ENCODE measurements around the gene C4orf50.

Gene C4orf50

DNA sequence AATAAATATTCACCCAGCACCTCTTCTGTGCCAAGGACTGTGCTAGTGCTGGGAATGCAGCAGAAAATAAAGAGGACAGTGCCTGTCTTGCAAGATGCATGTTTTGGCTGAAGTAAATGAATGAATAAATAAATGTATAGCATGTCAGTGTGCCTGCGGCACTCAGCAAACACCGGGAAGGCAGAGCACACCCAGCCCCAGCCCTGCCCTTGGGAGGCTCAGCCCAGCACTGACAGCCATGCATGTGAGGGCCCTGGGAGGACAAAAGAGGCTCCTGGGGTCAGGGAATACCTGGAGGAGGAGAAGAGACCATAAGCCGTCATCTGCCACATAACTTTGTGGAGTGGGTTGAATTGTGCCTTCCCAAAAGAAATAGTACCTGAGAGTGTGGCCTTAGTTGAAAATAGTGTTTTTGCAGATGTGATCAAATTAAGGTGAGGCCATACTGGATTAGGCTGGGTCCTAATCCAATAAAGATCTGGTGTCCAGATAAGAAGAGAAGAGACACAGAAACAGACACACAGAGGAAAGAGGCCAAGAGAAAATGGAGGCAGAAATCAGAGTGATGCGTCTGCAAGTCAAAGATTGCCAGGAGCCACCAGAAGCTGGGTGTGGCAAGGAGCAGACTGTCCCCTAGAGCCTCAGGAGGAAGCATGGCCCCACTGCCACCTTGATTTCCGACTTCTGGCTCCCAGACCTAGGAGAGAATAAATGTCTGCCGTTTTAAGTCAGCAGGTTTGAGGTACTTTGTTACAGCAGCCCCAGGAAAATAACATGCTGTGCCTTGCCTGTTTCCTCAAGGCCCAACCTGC lies 16.3 kb downstream of the C4orf50 start:
- TF ChIP-seq, protein P1, sequence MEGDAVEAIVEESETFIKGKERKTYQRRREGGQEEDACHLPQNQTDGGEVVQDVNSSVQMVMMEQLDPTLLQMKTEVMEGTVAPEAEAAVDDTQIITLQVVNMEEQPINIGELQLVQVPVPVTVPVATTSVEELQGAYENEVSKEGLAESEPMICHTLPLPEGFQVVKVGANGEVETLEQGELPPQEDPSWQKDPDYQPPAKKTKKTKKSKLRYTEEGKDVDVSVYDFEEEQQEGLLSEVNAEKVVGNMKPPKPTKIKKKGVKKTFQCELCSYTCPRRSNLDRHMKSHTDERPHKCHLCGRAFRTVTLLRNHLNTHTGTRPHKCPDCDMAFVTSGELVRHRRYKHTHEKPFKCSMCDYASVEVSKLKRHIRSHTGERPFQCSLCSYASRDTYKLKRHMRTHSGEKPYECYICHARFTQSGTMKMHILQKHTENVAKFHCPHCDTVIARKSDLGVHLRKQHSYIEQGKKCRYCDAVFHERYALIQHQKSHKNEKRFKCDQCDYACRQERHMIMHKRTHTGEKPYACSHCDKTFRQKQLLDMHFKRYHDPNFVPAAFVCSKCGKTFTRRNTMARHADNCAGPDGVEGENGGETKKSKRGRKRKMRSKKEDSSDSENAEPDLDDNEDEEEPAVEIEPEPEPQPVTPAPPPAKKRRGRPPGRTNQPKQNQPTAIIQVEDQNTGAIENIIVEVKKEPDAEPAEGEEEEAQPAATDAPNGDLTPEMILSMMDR (IDR thresholded peaks at IDR 0.05; ENCODE audit: low read depth, low read length) = no peak
- no peak overlapping the region for H3K4me3 ChIP-seq (ENCODE audit: low read depth, low read length)

DNA sequence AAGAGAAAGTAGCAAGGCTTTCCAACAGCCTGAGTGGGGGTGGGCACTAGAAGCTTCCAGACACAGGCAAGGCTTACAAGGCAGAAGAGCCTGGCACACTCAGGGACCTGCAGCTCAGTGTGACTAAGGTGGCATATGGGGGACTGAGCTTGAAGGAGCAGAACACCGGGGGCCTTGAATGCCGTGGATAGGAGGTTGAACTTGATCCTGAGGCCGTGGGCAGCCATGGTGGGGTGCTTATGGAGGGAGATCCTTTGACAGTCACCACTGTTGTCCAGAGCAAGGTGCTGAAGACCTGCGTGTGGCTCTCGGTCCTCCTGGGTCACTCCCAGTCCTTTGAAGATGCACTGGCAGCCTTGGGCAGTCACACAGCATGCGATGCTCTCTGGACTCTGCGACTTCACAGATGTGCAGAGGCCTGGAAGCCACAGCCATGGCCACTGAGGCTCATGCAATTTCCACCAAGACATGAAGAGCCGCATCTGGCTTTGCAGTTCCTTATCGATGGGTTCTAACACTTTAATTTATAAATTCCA lies 18.3 kb downstream of the C4orf50 start:
- H3K4me3 ChIP-seq (ENCODE audit: low read depth, low read length) = no peak overlapping the region
- TF ChIP-seq, protein P1 (IDR thresholded peaks at IDR 0.05; ENCODE audit: low read depth, low read length) = no peak

DNA sequence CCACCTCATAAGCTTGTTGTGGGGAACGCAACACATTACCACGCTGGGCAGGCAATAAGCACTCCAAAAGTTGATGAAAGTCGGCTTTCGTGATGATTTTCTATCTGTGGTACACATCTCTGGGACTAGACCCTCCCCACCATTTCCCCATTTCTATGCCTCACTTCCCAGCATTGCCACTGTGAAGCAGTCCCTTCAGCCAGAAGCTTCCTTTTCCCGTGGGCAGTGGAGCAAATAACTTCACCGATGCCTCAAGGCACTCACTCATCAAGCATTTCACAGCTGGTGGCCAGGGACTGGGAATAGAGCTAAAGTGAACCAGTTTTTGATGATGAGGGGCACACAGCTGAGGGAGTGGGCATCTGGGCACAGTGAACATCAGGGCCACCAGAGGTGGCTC lies 18.9 kb downstream of the C4orf50 start:
- TF ChIP-seq, protein P1 (IDR thresholded peaks at IDR 0.05; ENCODE audit: low read depth, low read length) = no peak
- H3K4me3 ChIP-seq (ENCODE audit: low read depth, low read length) = no peak overlapping the region

DNA sequence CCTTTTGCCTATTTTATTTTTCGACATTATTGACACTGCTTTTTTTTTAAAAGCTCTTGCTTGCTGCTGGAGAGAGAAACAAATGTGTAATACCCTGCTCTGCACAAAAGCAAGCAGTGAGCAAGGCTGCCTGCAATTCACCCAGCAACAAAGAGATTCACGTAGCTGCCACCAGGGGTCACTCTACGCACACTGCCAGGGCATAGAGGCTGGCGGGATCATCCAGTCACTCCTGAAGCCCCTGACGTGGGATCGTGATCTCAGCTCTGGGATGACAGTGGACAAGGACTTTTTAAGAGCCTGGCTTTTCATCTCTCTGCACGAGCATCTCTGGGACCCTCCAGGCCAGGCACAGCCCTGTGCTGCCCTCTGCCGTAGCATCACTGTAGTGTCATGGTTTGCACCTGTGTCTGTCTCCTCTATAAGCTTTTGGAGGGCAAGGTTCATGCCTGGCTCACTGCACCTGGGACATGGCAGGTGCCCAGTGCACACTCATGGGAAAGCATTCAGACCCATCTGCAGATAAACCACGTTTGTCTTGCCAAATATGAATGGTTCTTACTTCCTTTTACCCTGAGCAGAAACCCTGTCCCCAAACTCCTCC lies 19.8 kb downstream of the C4orf50 start:
- H3K4me3 ChIP-seq (ENCODE audit: low read depth, low read length) = no peak overlapping the region
- TF ChIP-seq, protein P1 (IDR thresholded peaks at IDR 0.05; ENCODE audit: low read depth, low read length) = peak; percentile 94

DNA sequence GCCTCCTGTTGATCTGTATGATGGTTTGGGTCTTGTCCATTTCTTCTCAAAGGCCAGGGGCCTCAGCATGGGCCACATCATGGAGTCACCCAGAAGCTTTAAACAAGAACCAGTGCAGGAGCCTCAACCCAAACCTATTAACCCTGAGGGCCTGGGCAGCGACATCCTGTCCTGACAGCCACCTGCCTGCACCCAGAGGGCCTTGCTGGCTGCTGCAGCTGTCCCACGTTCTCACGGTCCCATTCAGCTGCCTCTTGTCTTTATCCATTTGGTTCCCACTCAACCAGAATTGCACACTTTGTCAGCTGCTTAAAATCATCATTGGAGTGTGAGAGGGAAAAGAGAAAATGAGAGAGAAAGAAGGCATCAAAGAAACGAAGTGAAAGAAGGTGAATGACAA lies 21.6 kb downstream of the C4orf50 start:
- H3K4me3 ChIP-seq (ENCODE audit: low read depth, low read length) = no peak overlapping the region
- TF ChIP-seq, protein P1 (IDR thresholded peaks at IDR 0.05; ENCODE audit: low read depth, low read length) = no peak

DNA sequence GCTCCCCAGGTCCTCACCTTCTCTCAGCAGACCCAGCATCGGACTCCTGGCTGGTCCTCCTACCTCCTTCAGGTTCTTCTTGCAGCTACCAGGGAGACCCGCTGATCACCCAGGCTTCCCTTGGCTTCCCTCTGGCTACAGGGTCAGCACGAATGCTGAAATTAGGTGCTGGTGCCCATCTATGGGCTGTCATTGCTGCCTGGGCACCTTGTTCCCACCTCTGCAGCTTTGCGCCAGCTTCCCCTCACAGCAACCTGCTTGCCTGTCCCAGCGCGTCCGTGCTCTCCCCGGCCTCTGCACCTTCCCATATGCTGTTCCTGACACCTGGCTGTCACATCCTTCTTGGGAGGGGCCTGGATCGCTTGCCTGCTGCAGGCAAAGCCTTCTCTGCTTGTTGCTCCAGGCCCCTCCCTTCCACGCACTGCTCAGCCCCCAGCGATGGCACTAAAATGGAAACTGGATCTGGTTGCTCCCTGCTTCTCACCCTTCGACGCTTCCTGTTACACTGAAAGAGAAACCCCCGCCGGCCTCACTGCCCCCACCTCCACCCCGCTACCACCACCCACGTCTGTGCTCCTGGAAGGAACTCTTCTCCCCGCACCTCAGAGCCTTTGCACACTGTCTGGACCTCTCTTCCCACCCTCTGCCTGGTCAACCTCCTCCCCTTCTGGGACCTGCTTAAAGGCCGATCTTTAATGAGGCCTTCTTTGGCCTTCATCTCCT lies 22.2 kb downstream of the C4orf50 start:
- TF ChIP-seq, protein P1 (IDR thresholded peaks at IDR 0.05; ENCODE audit: low read depth, low read length) = no peak
- no peak overlapping the region for H3K4me3 ChIP-seq (ENCODE audit: low read depth, low read length)

Measured in WI38 (cell line).